B cell (primary cell): Measurements from ENCODE around the gene NR5A2. TPM values are rescaled to one million over a fixed set of nuclear protein-coding genes. Genes with fewer than 3 reads are reported as not detected.

Source experiments
- ATAC-seq: fragments of 200-7000 bp; cut with Tn5 transposase; one replicate; pipeline ENCODE4 v1.10.0; 2021; ENCODE audit warnings: low read depth, mild to moderate bottlenecking, moderate number of reproducible peaks, moderate library complexity
- CTCF ChIA-PET: fragments of 350-600 bp; sonication (Branson Sonifier 250); formaldehyde crosslinking; loops from one replicate; lab custom pipeline; 2021; ENCODE audit warnings: antibody characterized with exemption, inconsistent platforms; lab: Charles Lee
- POLR2A ChIA-PET: fragments of 350-600 bp; sonication (Branson Sonifier 250); formaldehyde crosslinking; loops from one replicate; lab custom pipeline; 2021; ENCODE audit warnings: antibody characterized with exemption; lab: Charles Lee
- DNase-seq: peaks from one replicate; pipeline ENCODE4 v3.0.0; 2013
- H2AFZ ChIP-seq: 2 replicates; pipeline ENCODE4 v1.6.1; 2012; ENCODE audit warnings: mild to moderate bottlenecking, low read depth, low read length; ENCODE audit not compliant: insufficient read depth, poor library complexity, severe bottlenecking
- H3K27ac ChIP-seq, 2 donors: 1 replicate in 1 of 2; 2 replicates in 1 of 2; pipeline ENCODE4 v1.5.1; 2012 to 2013; ENCODE audit warnings: low read length in 2 of 2, mild to moderate bottlenecking in 2 of 2, moderate library complexity in 1 of 2
- H3K27me3 ChIP-seq, 4 experiments: fragments of 200-600 bp in 1 of 4; sonication (generic) in 1 of 4; replicated peaks in 1 of 4; 1 replicate in 2 of 4; 2 replicates in 2 of 4; pipeline versions ENCODE4 v1.6.1 to v1.7.0; 2013 to 2016; ENCODE audit warnings: low read length in 3 of 4, mild to moderate bottlenecking in 2 of 4, mixed read lengths in 1 of 4, moderate library complexity in 1 of 4; ENCODE audit not compliant: insufficient read depth in 4 of 4, control insufficient read depth in 3 of 4; ENCODE audit errors: control extremely low read depth in 1 of 4
- H3K36me3 ChIP-seq, 2 experiments: replicated peaks in 1 of 2; 1 replicate in 1 of 2; 2 replicates in 1 of 2; pipeline versions ENCODE4 v1.6.1 to v1.7.1; 2013; ENCODE audit warnings: low read length in 1 of 2; ENCODE audit not compliant: insufficient read depth in 2 of 2, control insufficient read depth in 1 of 2; ENCODE audit errors: control extremely low read depth in 1 of 2, extremely low read depth in 1 of 2
- H3K4me1 ChIP-seq, 2 donors: fragments of 200-600 bp in 1 of 2; sonication (generic) in 1 of 2; 1 replicate in 1 of 2; 2 replicates in 1 of 2; pipeline versions ENCODE4 v1.5.1 to v1.6.1; 2013 to 2017; ENCODE audit warnings: low read length in 2 of 2; ENCODE audit not compliant: control insufficient read depth in 2 of 2, insufficient read depth in 2 of 2
- H3K4me2 ChIP-seq: replicated peaks from 2 replicates; pipeline ENCODE3; 2012; ENCODE audit warnings: mild to moderate bottlenecking, low read depth, low read length; ENCODE audit not compliant: poor library complexity, severe bottlenecking
- H3K4me3 ChIP-seq, 5 experiments: fragments of 200-600 bp in 1 of 5; sonication (generic) in 1 of 5; 1 replicate in 3 of 5; 2 replicates in 2 of 5; pipeline versions ENCODE4 v1.5.1 to v1.7.0; 2011 to 2016; ENCODE audit warnings: low read length in 4 of 5, mild to moderate bottlenecking in 4 of 5, low read depth in 2 of 5, control low read depth in 1 of 5, moderate library complexity in 1 of 5; ENCODE audit not compliant: insufficient read depth in 1 of 5; ENCODE audit errors: control extremely low read depth in 1 of 5, extremely low read depth in 1 of 5
- H3K79me2 ChIP-seq: fragments of 200-600 bp; sonication (generic); one replicate; pipeline ENCODE4 v1.6.0; 2016; ENCODE audit warnings: low read length; ENCODE audit not compliant: control insufficient read depth, insufficient read depth
- H3K9ac ChIP-seq: fragments of 200-600 bp; sonication (generic); 2 replicates; pipeline ENCODE4 v1.6.1; 2017; ENCODE audit warnings: mild to moderate bottlenecking, low read length, moderate library complexity
- H3K9me3 ChIP-seq, 3 donors: one replicate each; pipeline versions ENCODE4 v1.6.1 to v1.7.1; 2013; ENCODE audit warnings: low read length in 2 of 3; ENCODE audit not compliant: control insufficient read depth in 2 of 3, insufficient read depth in 1 of 3; ENCODE audit errors: control extremely low read depth in 1 of 3
- H4K20me1 ChIP-seq: 2 replicates; pipeline ENCODE4 v1.6.0; 2012; ENCODE audit warnings: mild to moderate bottlenecking, low read length; ENCODE audit not compliant: insufficient read depth, control insufficient read depth, poor library complexity, severe bottlenecking
- H3K27ac Mint-ChIP-seq: one replicate; pipeline ENCODE4 v1.8.0; 2021; ENCODE audit warnings: mixed read lengths
- H3K27me3 Mint-ChIP-seq: one replicate; pipeline ENCODE4 v1.8.0; 2021; ENCODE audit warnings: mixed read lengths
- H3K4me1 Mint-ChIP-seq: one replicate; pipeline ENCODE4 v1.8.0; 2021; ENCODE audit warnings: mixed read lengths
- H3K4me3 Mint-ChIP-seq: one replicate; pipeline ENCODE4 v1.8.0; 2021; ENCODE audit warnings: mixed read lengths
- H3K9me3 Mint-ChIP-seq: one replicate; pipeline ENCODE4 v1.8.0; 2022; ENCODE audit warnings: mixed read lengths; ENCODE audit not compliant: insufficient read depth
- CTCF ChIP-seq: fragments of 200-600 bp; IDR thresholded peaks from one replicate; pipeline ENCODE4 v1.8.0; 2022; ENCODE audit warnings: antibody characterized with exemption, mild to moderate bottlenecking
- EZH2 ChIP-seq: IDR thresholded peaks from 2 replicates; pipeline ENCODE4 v1.6.1; 2012; ENCODE audit warnings: borderline replicate concordance, low read depth, mild to moderate bottlenecking, moderate library complexity, low read length; ENCODE audit not compliant: insufficient read depth, poor library complexity, severe bottlenecking
- WGBS: methylation state at CpG from one replicate; pipeline ENCODE4 v1.1.5; 2013; ENCODE audit warnings: missing lambda C conversion rate; ENCODE audit not compliant: insufficient coverage; 5-methylcytosine and 5-hydroxymethylcytosine counted together
- intact Hi-C: fragments of 100-400 bp; cut with micrococcal nuclease; formaldehyde crosslinking; loops from one replicate; pipeline ENCODE4 v1.10.0; 2022
- polyA plus RNA-seq: library from polyadenylated mRNA; depleted of rRNA; stranded (reverse); fragments of >200 nt; gene quantifications from 2 replicates; pipeline ENCODE4 v1.2.3, GENCODE V29; 2012
- total RNA-seq, 2 donors: library from RNA; stranded (reverse); fragments of 120-200 nt in 1 of 2; gene quantifications; 1 replicate in 1 of 2; 2 replicates in 1 of 2; pipeline versions ENCODE4 v1.2.3 to v1.2.4, GENCODE V29; 2013 to 2022

The NR5A2 gene
- total and polyA plus RNA-seq, 2 donors (not counting 1 experiment from before 2014, with no cell fraction given) = 0.07 TPM; not detected in 1

GRCh38 chr1:200116324-200116723, 88.8 kb downstream of the NR5A2 start:
- WGBS = no CpG with 5 or more reads among the region's 1 CpG
- Histone ChIP-seq H3K36me3 (no peaks in the 10 kb centered on the region), H3K79me2 (no peaks in the 10 kb centered on the region), H3K27ac (no peak overlapping the region), H3K4me3 (no peak overlapping the region), H3K4me2 (no peak overlapping the region), H4K20me1 (no peaks in the 10 kb centered on the region), H3K9me3 (no peaks in the 10 kb centered on the region), H3K9ac (no peak overlapping the region), H3K4me1 (no peaks in the 10 kb centered on the region), H3K27me3 (no peaks in the 10 kb centered on the region), H2AFZ (no peak overlapping the region)
- TF ChIP-seq EZH2 (no peak), CTCF (no peak)
- CTCF ChIA-PET = no interaction called here
- Mint-ChIP-seq H3K4me1 (no peaks in the 10 kb centered on the region), H3K9me3 (no peaks in the 10 kb centered on the region), H3K27ac (no peak overlapping the region), H3K27me3 (peaks cover 27% of the 10 kb centered on the region), H3K4me3 (no peak overlapping the region)
- intact Hi-C loops = no loop called here
- POLR2A ChIA-PET = no interaction called here
- no peak for DNase-seq
- ATAC-seq = no peak

- TF ChIP-seq EZH2 (no peak), CTCF (no peak)
- H3K36me3 ChIP-seq = no peaks in the 10 kb centered on the region
- H3K4me1 ChIP-seq = no peaks in the 10 kb centered on the region
- CTCF ChIA-PET = no interaction called here
- intact Hi-C loops = no loop called here
- Mint-ChIP-seq H3K4me1 (no peaks in the 10 kb centered on the region), H3K27ac (no peak overlapping the region), H3K9me3 (no peaks in the 10 kb centered on the region), H3K27me3 (peaks cover 17% of the 10 kb centered on the region), H3K4me3 (no peak overlapping the region)
- no peak overlapping the region for H3K4me3 ChIP-seq
- no peak overlapping the region for H3K9ac ChIP-seq
- H3K4me2 ChIP-seq = no peak overlapping the region
- no peaks in the 10 kb centered on the region for H3K9me3 ChIP-seq
- no peaks in the 10 kb centered on the region for H3K79me2 ChIP-seq
- no peak for DNase-seq
- no peak overlapping the region for H3K27ac ChIP-seq
- no peaks in the 10 kb centered on the region for H4K20me1 ChIP-seq
- no peaks in the 10 kb centered on the region for H3K27me3 ChIP-seq
- WGBS = 50% methylated on average over 2 of the region's 3 CpGs
- no peak overlapping the region for H2AFZ ChIP-seq
- POLR2A ChIA-PET = no interaction called here
- ATAC-seq = no peak
Measured at GRCh38 chr1:200118779-200119505, 91.4 kb downstream of the NR5A2 start.
